Epithelial cell of esophagus (primary cell): ENCODE measurements around the gene PLCG2.
"Not testable (repeated sequence)": the region's sequence is repeated elsewhere in the genome, so short reads cannot be mapped to it uniquely, and the experiment has no call there.

Experiments
- DNase-seq: peaks from one replicate; pipeline ENCODE4 v3.0.0; 2010; ENCODE audit warnings: low read depth
- H3K4me3 ChIP-seq: 2 replicates; pipeline ENCODE4 v1.5.1; 2011; ENCODE audit warnings: mild to moderate bottlenecking, low read length, control low read depth
- CTCF ChIP-seq: IDR thresholded peaks from 2 replicates; pipeline ENCODE4 v1.5.1; 2011; ENCODE audit warnings: low read depth, mild to moderate bottlenecking, low read length, control low read depth, inconsistent platforms; ENCODE audit not compliant: insufficient read depth; ENCODE audit errors: missing control alignments

PLCG2 gene

GRCh38 chr16:81734632-81735434, 44.3 kb upstream of the PLCG2 start:
- no peak overlapping the region for H3K4me3 ChIP-seq
- no peak for TF ChIP-seq CTCF
- DNase-seq, result peak; percentile 32

GRCh38 chr16:81737885-81738536, 41.1 kb upstream of the PLCG2 start:
- peak; percentile 85 for TF ChIP-seq CTCF
- peak; percentile 96 for DNase-seq
- no peak overlapping the region for H3K4me3 ChIP-seq

- H3K4me3 ChIP-seq, result no peak overlapping the region
- DNase-seq, result no peak
- no peak for TF ChIP-seq CTCF
These were observed 40.2 kb upstream of the PLCG2 start for GRCh38 chr16:81738783-81739496.

- DNase-seq, result no peak
- H3K4me3 ChIP-seq, result no peak overlapping the region
- TF ChIP-seq CTCF, result no peak
These were observed 39.6 kb upstream of the PLCG2 start for GRCh38 chr16:81739503-81739902.

- no peak for TF ChIP-seq CTCF
- DNase-seq, result no peak
- H3K4me3 ChIP-seq, result no peak overlapping the region
These were observed 38.9 kb upstream of the PLCG2 start for GRCh38 chr16:81740169-81740568.

- DNase-seq, H3K4me3 ChIP-seq: not testable (repeated sequence)
These were observed 37.7 kb upstream of the PLCG2 start for GRCh38 chr16:81741430-81741770.

GRCh38 chr16:81744385-81744784, 34.7 kb upstream of the PLCG2 start:
- no peak for DNase-seq
- no peak overlapping the region for H3K4me3 ChIP-seq
- TF ChIP-seq CTCF, result no peak
